ENCODE data around the gene ZDHHC1. TPM values are rescaled to one million over a fixed set of nuclear protein-coding genes. Genes with fewer than 3 reads are reported as not detected.

Gene ZDHHC1
- total and polyA plus RNA-seq, 12 donors: 1.3 to 30.0 (median 12.6) TPM

GRCh38 chr16:67394155-67395104, 21.8 kb downstream of the ZDHHC1 start:
- TF ChIP-seq CTCF (IDR thresholded peaks at IDR 0.05): no peak
- no peak for TF ChIP-seq POLR2A (IDR thresholded peaks at IDR 0.05)
- intact Hi-C loops (cut with DNase I): no loop called here
- Histone ChIP-seq H3K27me3 (peaks cover 8% of the 10 kb centered on the region), H3K36me3 (replicated peaks in 1 of 2) (no peaks in the 10 kb centered on the region), H3K9me3 (replicated peaks in 1 of 3) (no peaks in the 10 kb centered on the region), H3K4me1 (replicated peaks in 1 of 2) (peaks cover 14 to 42% of the 10 kb centered on the region in 2 donors), H3K27ac (no peak overlapping the region), H3K4me3 (peak overlapping the region in 1 of 4 donors; percentile 40)
- DNase-seq: peak in 2 of 7 donors; percentile 33 to 37
- WGBS, 4 donors: 35 to 62% (median 40%) methylated on average over 17 to 88 of the region's 88 CpGs

GRCh38 chr16:67393788-67394154, 22.5 kb downstream of the ZDHHC1 start:
- H3K9me3 ChIP-seq (replicated peaks in 1 of 3): no peaks in the 10 kb centered on the region
- H3K4me1 ChIP-seq (replicated peaks in 1 of 2): peaks cover 14 to 38% of the 10 kb centered on the region in 2 donors
- H3K36me3 ChIP-seq (replicated peaks in 1 of 2): no peaks in the 10 kb centered on the region
- no peak for DNase-seq
- TF ChIP-seq CTCF (IDR thresholded peaks at IDR 0.05) (no peak), POLR2A (IDR thresholded peaks at IDR 0.05) (no peak)
- H3K27ac ChIP-seq: peak overlapping the region in 1 of 5 donors; percentile 56
- WGBS, 4 donors: 12 to 18% (median 15%) methylated on average over 5 to 20 of the region's 20 CpGs
- intact Hi-C loops (cut with DNase I): no loop called here
- peaks cover 8% of the 10 kb centered on the region for H3K27me3 ChIP-seq
- H3K4me3 ChIP-seq: peak overlapping the region in 1 of 4 donors; percentile 40

DNA sequence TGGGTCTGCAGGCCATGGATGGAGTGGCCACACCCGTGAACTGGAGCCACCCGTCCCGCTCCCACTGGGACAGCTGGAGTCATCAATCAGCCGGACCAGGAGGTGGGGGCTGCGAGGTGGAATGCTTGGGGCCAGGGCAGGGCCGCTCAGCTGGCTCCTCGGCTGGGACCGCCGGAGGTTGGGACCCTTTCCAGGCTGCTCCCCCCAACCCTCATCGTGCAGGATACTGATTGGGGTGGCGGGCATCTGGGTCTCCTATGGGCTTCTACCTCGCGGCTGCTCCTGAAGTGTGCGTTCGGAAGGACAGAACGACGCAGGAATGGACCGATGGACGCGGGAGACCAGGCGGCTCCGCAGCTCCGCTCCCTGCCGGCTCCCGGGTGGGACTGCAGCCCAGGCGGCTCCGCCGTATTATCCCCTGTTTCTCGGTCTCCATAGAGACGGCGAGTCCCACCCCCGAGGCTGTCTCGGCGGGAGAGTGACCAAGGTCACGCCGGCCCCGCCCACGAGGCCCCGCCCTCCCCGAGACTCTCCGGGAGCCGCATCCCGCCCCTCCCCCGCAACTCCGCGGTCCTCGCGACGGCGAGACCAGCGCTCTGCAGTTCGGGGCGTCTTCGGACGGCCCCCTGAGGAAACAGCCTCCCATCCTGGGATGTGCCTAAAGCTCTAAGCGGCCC, 23.0 kb downstream of the ZDHHC1 start, which contains the start of gene TPPP3:
TSS of gene TPPP3 (minus strand) at position 388 of the 677 bp plus-strand sequence. CDS start 2,387 bp downstream, outside the sequence.
- DNase-seq: peak; percentile 80 to 93 (median 85)
- H3K27me3 ChIP-seq: peaks cover 8% of the 10 kb centered on the region
- no peaks in the 10 kb centered on the region for H3K36me3 ChIP-seq (replicated peaks in 1 of 2)
- 2 to 5% (median 3%) methylated on average over 11 to 56 of the region's 56 CpGs for WGBS, 4 donors
- H3K9me3 ChIP-seq (replicated peaks in 1 of 3): no peaks in the 10 kb centered on the region
- peaks cover 14 to 38% of the 10 kb centered on the region in 2 donors for H3K4me1 ChIP-seq (replicated peaks in 1 of 2)
- intact Hi-C loops (cut with DNase I): no loop called here
- peak within 1 kb of the TSS in 1 of 5 donors; percentile 56 for H3K27ac ChIP-seq
- peak within 1 kb of the TSS in 1 of 4 donors; percentile 40 for H3K4me3 ChIP-seq
- TF ChIP-seq POLR2A (IDR thresholded peaks at IDR 0.05): peak; percentile 2 to 19
- peak; percentile 56 to 73 (median 64) for TF ChIP-seq CTCF (IDR thresholded peaks at IDR 0.05)
